HepG2 (cell line): ENCODE data around the gene DIAPH3.

Source experiments
- HCFC1 ChIP-seq: fragments of 150-350 bp; IDR thresholded peaks from 2 replicates; pipeline ENCODE4 v1.6.1; 2014; ENCODE audit warnings: low read depth, low read length
- SMC3 ChIP-seq: IDR thresholded peaks from 2 replicates; pipeline ENCODE4 v1.6.1; 2011; ENCODE audit warnings: low read length, improper control_type of control experiment

- TF ChIP-seq HCFC1 (no peak), SMC3 (no peak)
Measured at GRCh38 chr13:59915252-59915651, 248.5 kb downstream of the DIAPH3 start.
